ENCODE results near the gene VAV2. TPM values are rescaled to one million over a fixed set of nuclear protein-coding genes. Genes with fewer than 3 reads are reported as not detected.

The VAV2 gene
- total and polyA plus RNA-seq, 2 donors, result 9.8 to 13.7 TPM

GRCh38 chr9:133945977-133946753 is 46.0 kb downstream of the VAV2 start:
- H3K4me1 ChIP-seq (ENCODE audit: insufficient read depth), result no peaks in the 10 kb centered on the region
- H3K27ac ChIP-seq (ENCODE audit: low read depth), result no peak overlapping the region
- no peaks in the 10 kb centered on the region for H3K36me3 ChIP-seq (ENCODE audit: insufficient read depth)
- H3K4me3 ChIP-seq (ENCODE audit: low read depth, low read length), result no peak overlapping the region
- no peak for DNase-seq (ENCODE audit: extremely low spot score)
- whole genome bisulfite sequencing, result 96% methylated on average over 14 of the region's 14 CpGs

DNA sequence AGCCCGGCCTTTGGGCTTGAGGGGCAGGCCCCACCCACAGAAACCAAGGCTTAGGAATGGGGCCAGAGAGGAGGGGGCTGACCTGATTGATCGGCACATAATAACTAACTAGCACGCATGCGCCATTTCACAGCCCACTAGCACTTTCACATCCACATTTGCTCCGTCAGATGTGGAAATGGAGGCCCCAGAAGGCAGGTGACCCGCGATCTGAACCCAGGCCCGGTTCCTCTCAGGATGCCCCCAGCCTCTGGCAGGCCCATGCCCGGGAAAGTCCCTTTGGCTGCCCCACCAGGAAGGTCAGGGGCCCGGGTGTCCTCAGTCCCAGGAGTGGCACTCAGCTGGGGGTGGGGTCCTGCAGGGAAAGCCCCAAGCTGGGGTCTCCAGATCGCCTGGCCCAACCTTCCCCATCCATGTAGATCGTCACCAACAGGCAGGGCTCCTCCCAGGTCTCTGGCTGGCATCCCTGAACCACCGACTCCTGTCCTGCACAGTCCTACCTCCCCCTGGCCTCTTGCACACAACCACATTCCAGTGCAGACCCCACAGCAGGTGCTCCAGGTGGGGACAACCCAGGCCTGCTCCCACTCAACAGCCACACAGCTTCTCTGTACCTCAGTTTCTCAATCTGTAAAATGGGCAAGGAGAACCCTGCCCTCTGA is 46.7 kb downstream of the VAV2 start:
- Histone ChIP-seq H3K4me1 (ENCODE audit: insufficient read depth) (no peaks in the 10 kb centered on the region), H3K36me3 (ENCODE audit: insufficient read depth) (no peaks in the 10 kb centered on the region), H3K27ac (ENCODE audit: low read depth) (no peak overlapping the region), H3K4me3 (ENCODE audit: low read depth, low read length) (no peak overlapping the region)
- DNase-seq (ENCODE audit: extremely low spot score), result no peak
- WGBS, result 83% methylated on average over 13 of the region's 13 CpGs

GRCh38 chr9:133944746-133945135 is 47.4 kb downstream of the VAV2 start:
- H3K36me3 ChIP-seq (ENCODE audit: insufficient read depth), result no peaks in the 10 kb centered on the region
- WGBS, result 69% methylated on average over 14 of the region's 14 CpGs
- H3K4me3 ChIP-seq (ENCODE audit: low read depth, low read length), result no peak overlapping the region
- H3K27ac ChIP-seq (ENCODE audit: low read depth), result no peak overlapping the region
- no peaks in the 10 kb centered on the region for H3K4me1 ChIP-seq (ENCODE audit: insufficient read depth)
- no peak for DNase-seq (ENCODE audit: extremely low spot score)

- WGBS, result 87% methylated on average over 30 of the region's 30 CpGs
- no peaks in the 10 kb centered on the region for H3K4me1 ChIP-seq (ENCODE audit: insufficient read depth)
- no peak for DNase-seq (ENCODE audit: extremely low spot score)
Measured at GRCh38 chr9:133943781-133944745, 48.1 kb downstream of the VAV2 start.

GRCh38 chr9:133943036-133943780 is 48.9 kb downstream of the VAV2 start:
- H3K4me1 ChIP-seq (ENCODE audit: insufficient read depth), result no peaks in the 10 kb centered on the region
- H3K27ac ChIP-seq (ENCODE audit: low read depth), result no peak overlapping the region
- DNase-seq (ENCODE audit: extremely low spot score), result no peak
- 95% methylated on average over 17 of the region's 17 CpGs for WGBS
- no peak overlapping the region for H3K4me3 ChIP-seq (ENCODE audit: low read depth, low read length)
- H3K36me3 ChIP-seq (ENCODE audit: insufficient read depth), result no peaks in the 10 kb centered on the region

More at GRCh38 chr9:133943781-133944745, 48.1 kb downstream of the VAV2 start:
- no peak overlapping the region for H3K27ac ChIP-seq (ENCODE audit: low read depth)
- H3K36me3 ChIP-seq (ENCODE audit: insufficient read depth), result no peaks in the 10 kb centered on the region
- H3K4me3 ChIP-seq (ENCODE audit: low read depth, low read length), result no peak overlapping the region

GRCh38 chr9:133942206-133942975 is 49.7 kb downstream of the VAV2 start:
- H3K4me3 ChIP-seq (ENCODE audit: low read depth, low read length), result no peak overlapping the region
- no peaks in the 10 kb centered on the region for H3K36me3 ChIP-seq (ENCODE audit: insufficient read depth)
- 91% methylated on average over 27 of the region's 27 CpGs for WGBS
- H3K27ac ChIP-seq (ENCODE audit: low read depth), result no peak overlapping the region
- H3K4me1 ChIP-seq (ENCODE audit: insufficient read depth), result no peaks in the 10 kb centered on the region
- no peak for DNase-seq (ENCODE audit: extremely low spot score)

DNA sequence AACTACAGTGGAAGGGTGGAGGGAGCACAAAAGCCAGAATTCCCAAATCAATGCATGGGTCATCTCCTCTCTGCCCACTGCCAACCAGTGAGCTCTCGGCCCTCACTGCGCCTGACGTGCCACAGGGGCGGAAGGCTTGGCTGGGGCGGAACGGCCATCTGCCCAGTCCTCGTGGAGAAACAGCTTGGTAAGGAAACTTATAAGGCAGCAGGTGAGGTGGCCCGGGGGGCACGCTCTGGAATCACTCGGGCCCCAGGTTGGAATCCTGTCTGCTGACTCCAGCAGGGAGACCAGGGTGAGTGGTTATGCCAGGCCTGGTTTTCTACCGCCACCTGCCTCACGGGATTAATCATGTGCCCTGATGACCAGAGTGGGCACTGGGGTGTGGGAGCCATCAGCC is 52.3 kb downstream of the VAV2 start:
- no peak overlapping the region for H3K27ac ChIP-seq (ENCODE audit: low read depth)
- WGBS, result 94% methylated on average over 12 of the region's 12 CpGs
- no peaks in the 10 kb centered on the region for H3K4me1 ChIP-seq (ENCODE audit: insufficient read depth)
- H3K4me3 ChIP-seq (ENCODE audit: low read depth, low read length), result no peak overlapping the region
- H3K36me3 ChIP-seq (ENCODE audit: insufficient read depth), result no peaks in the 10 kb centered on the region
- no peak for DNase-seq (ENCODE audit: extremely low spot score)

- no peak overlapping the region for H3K27ac ChIP-seq (ENCODE audit: low read depth)
- H3K4me3 ChIP-seq (ENCODE audit: low read depth, low read length), result no peak overlapping the region
- H3K36me3 ChIP-seq (ENCODE audit: insufficient read depth), result no peaks in the 10 kb centered on the region
- no peak for DNase-seq (ENCODE audit: extremely low spot score)
- no peaks in the 10 kb centered on the region for H3K4me1 ChIP-seq (ENCODE audit: insufficient read depth)
- WGBS, result 90% methylated on average over 23 of the region's 23 CpGs
Measured at GRCh38 chr9:133939171-133939785, 52.8 kb downstream of the VAV2 start.

DNA sequence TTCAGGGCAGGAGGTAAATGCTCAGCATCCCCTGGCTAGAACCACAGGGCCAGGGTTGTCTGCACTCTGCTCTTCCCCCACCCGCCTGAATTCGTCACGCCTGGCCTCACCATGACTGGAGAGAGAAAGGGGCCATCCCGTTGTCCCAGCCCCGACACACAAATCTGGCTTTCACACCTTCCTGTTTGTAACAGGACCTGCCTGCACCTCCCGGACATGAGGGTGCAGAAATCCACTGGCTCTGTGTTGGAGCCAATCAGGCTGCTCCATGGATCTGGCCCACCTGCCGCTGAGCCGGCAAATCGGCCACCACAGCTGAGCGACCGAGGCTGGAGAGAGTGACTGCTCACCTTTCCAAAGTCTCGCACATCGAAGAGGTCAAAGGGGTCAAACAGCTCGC is 53.4 kb downstream of the VAV2 start:
- WGBS, result 86% methylated on average over 14 of the region's 14 CpGs
- no peak overlapping the region for H3K4me3 ChIP-seq (ENCODE audit: low read depth, low read length)
- H3K36me3 ChIP-seq (ENCODE audit: insufficient read depth), result no peaks in the 10 kb centered on the region
- no peaks in the 10 kb centered on the region for H3K4me1 ChIP-seq (ENCODE audit: insufficient read depth)
- DNase-seq (ENCODE audit: extremely low spot score), result no peak
- H3K27ac ChIP-seq (ENCODE audit: low read depth), result no peak overlapping the region

DNA sequence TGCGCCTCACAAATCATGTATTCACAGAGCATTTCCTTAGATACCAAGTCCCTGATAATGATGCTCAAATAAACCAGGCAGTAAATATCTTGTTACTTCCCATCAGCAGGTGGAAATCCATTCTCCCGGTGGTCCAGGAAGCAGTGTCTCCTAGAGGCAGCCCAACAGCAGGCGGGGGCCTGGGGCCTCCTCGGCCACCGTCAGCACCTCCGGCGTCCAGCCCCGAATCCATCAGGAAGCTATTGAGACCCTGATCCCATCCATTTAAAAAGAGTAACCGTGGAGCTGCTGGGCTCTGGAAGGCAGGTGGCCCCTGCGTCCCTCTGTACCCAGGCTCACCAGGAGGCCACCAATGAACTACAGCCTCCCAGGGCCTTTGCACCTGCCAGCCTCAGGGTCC is 54.0 kb downstream of the VAV2 start:
- Histone ChIP-seq H3K27ac (ENCODE audit: low read depth) (no peak overlapping the region), H3K4me3 (ENCODE audit: low read depth, low read length) (no peak overlapping the region), H3K36me3 (ENCODE audit: insufficient read depth) (no peaks in the 10 kb centered on the region), H3K4me1 (ENCODE audit: insufficient read depth) (no peaks in the 10 kb centered on the region)
- no peak for DNase-seq (ENCODE audit: extremely low spot score)
- WGBS, result 94% methylated on average over 10 of the region's 10 CpGs

DNA sequence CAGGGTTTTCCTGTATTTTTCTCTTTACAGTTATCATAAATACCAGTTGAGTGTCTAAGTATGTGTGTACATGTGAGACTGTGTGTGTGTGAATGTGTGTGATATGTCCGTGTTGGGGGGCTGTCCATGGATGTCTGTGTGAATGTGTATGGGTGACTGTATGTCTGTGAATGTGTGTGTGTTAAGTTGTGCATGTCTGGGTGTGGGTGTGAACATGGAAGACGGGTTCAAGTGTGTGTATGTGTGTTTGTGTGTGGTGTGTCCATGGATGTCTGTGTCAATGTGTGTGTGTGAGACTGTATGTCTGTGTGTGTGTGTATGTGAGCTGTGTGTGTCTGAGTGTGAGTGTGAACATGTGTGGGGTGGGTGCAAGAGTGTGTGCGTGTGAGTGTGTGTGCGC is 55.0 kb downstream of the VAV2 start:
- 85% methylated on average over 4 of the region's 4 CpGs for WGBS
- no peaks in the 10 kb centered on the region for H3K36me3 ChIP-seq (ENCODE audit: insufficient read depth)
- no peak overlapping the region for H3K27ac ChIP-seq (ENCODE audit: low read depth)
- no peaks in the 10 kb centered on the region for H3K4me1 ChIP-seq (ENCODE audit: insufficient read depth)
- DNase-seq (ENCODE audit: extremely low spot score), result no peak
- no peak overlapping the region for H3K4me3 ChIP-seq (ENCODE audit: low read depth, low read length)

DNA sequence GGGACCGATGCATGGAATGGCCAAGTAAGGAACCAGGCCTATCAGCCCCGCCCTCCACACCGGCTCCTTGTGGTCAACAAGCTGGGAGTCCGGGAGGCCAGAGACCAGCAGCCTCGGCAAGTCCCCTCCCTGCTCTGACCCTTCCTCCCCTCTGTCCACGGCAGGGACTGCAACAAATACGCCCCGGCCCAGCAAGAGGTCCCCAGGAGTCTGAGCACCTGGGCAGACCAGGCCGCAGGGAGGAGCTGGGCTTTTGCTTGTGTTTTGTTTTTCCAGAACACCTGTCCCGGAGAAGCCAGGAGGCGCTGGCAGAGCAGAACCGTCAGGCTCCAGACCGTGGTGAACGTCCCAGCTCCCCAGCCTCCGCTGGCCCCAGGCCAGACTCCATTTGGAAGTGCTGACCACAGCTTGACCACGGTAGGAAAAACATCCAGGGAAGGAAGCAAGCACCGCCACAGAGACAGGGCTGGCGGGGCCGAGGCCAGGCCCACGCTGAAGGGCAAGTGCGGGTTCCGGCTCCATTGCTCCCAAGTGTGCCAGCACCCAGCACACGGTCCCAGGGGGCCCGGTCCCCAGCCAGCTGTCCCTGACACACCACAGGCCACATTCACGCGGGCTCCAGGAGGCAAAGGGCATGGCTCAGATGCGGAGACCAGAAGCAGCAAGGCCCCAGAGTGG is 56.7 kb downstream of the VAV2 start:
- Histone ChIP-seq H3K4me3 (ENCODE audit: low read depth, low read length) (no peak overlapping the region), H3K4me1 (ENCODE audit: insufficient read depth) (no peaks in the 10 kb centered on the region), H3K27ac (ENCODE audit: low read depth) (no peak overlapping the region), H3K36me3 (ENCODE audit: insufficient read depth) (no peaks in the 10 kb centered on the region)
- WGBS, result 58% methylated on average over 27 of the region's 27 CpGs
- no peak for DNase-seq (ENCODE audit: extremely low spot score)

All from urinary bladder (tissue), 4 donors.